HEK293 (cell line): ENCODE measurements around the gene MACROH2A2.

Source experiments
- CTCF ChIA-PET: fragments of 350-600 bp; formaldehyde crosslinking; extraction: SDS; loops from one replicate; lab custom pipeline; 2021; ENCODE audit warnings: antibody characterized with exemption; lab: Yijun Ruan, JAX
- POLR2A ChIA-PET: fragments of 300-600 bp; formaldehyde crosslinking; extraction: SDS; loops from one replicate; lab custom pipeline; 2020; ENCODE audit warnings: antibody characterized with exemption, inconsistent platforms; lab: Yijun Ruan, JAX
- H3K27ac ChIP-seq: fragments of 200-500 bp; sonication (Bioruptor generic); 2 replicates; pipeline ENCODE4 v1.5.1; 2014; ENCODE audit warnings: low read depth, low read length, control low read depth, inconsistent platforms; ENCODE audit errors: extremely low read depth
- H3K36me3 ChIP-seq, 2 experiments: fragments of 200-500 bp in 1 of 2; sonication (Bioruptor generic) in 1 of 2; 1 replicate in 1 of 2; 2 replicates in 1 of 2; pipeline ENCODE4 v1.5.1; 2014 to 2017; ENCODE audit warnings: inconsistent platforms in 2 of 2, low read length in 2 of 2; ENCODE audit not compliant: control insufficient read depth in 2 of 2, insufficient read depth in 1 of 2
- H3K4me1 ChIP-seq: fragments of 200-500 bp; sonication (Bioruptor generic); 2 replicates; pipeline ENCODE4 v1.5.1; 2014; ENCODE audit warnings: mild to moderate bottlenecking, low read length, inconsistent platforms; ENCODE audit not compliant: control insufficient read depth, insufficient read depth
- H3K4me3 ChIP-seq: 2 replicates; pipeline ENCODE4 v1.5.1; 2011; ENCODE audit warnings: low read depth, mild to moderate bottlenecking, control low read depth, low read length, moderate library complexity
- H3K9me3 ChIP-seq: fragments of 200-500 bp; sonication (Bioruptor generic); 2 replicates; pipeline ENCODE4 v1.5.1; 2014; ENCODE audit warnings: low read depth, low read length, inconsistent platforms; ENCODE audit not compliant: control insufficient read depth, insufficient read depth
- EGR2 ChIP-seq: fragments of 450-650 bp; formaldehyde crosslinking; IDR thresholded peaks from 2 replicates; pipeline ENCODE4 v1.5.1; 2016; ENCODE audit warnings: low read depth, missing biosample characterization, missing genetic modification characterization
- GFI1B ChIP-seq: fragments of 450-650 bp; formaldehyde crosslinking; IDR thresholded peaks from 2 replicates; pipeline ENCODE4 v1.5.1; 2016; ENCODE audit warnings: missing biosample characterization, missing genetic modification characterization
- KLF1 ChIP-seq: fragments of 450-650 bp; formaldehyde crosslinking; IDR thresholded peaks from 2 replicates; pipeline ENCODE4 v1.5.1; 2016; ENCODE audit warnings: missing biosample characterization, missing genetic modification characterization
- PRDM1 ChIP-seq: fragments of 450-650 bp; formaldehyde crosslinking; IDR thresholded peaks from 2 replicates; pipeline ENCODE4; 2016; ENCODE audit warnings: missing biosample characterization, missing genetic modification characterization
- PRDM6 ChIP-seq: fragments of 450-650 bp; formaldehyde crosslinking; IDR thresholded peaks from 2 replicates; pipeline ENCODE4 v1.5.1; 2017; ENCODE audit warnings: missing biosample characterization, missing genetic modification characterization
- SCRT1 ChIP-seq: fragments of 450-650 bp; formaldehyde crosslinking; IDR thresholded peaks from 2 replicates; pipeline ENCODE4 v1.5.1; 2016; ENCODE audit warnings: missing biosample characterization, missing genetic modification characterization, borderline replicate concordance
- SCRT2 ChIP-seq: fragments of 450-650 bp; formaldehyde crosslinking; IDR thresholded peaks from 2 replicates; pipeline ENCODE4 v1.5.1; 2016; ENCODE audit warnings: missing biosample characterization, missing genetic modification characterization
- ZBTB17 ChIP-seq: fragments of 450-650 bp; formaldehyde crosslinking; IDR thresholded peaks from 2 replicates; pipeline ENCODE4 v1.5.1; 2016; ENCODE audit warnings: missing biosample characterization, missing genetic modification characterization
- ZBTB7A ChIP-seq: fragments of 450-650 bp; formaldehyde crosslinking; IDR thresholded peaks from 2 replicates; pipeline ENCODE4 v1.5.1; 2016; ENCODE audit warnings: low read depth, missing biosample characterization, missing genetic modification characterization
- ZFHX2 ChIP-seq: fragments of 450-650 bp; formaldehyde crosslinking; conservative IDR thresholded peaks from 2 replicates; pipeline ENCODE4 v1.5.1; 2016; ENCODE audit warnings: missing biosample characterization, missing genetic modification characterization
- ZFP37 ChIP-seq: fragments of 450-650 bp; formaldehyde crosslinking; IDR thresholded peaks from 2 replicates; pipeline ENCODE4 v1.5.1; 2016; ENCODE audit warnings: missing biosample characterization, missing genetic modification characterization
- ZNF16 ChIP-seq: fragments of 450-650 bp; formaldehyde crosslinking; IDR thresholded peaks from 2 replicates; pipeline ENCODE4 v1.5.1; 2016; ENCODE audit warnings: low read depth, missing biosample characterization, missing genetic modification characterization
- ZNF169 ChIP-seq: fragments of 450-650 bp; formaldehyde crosslinking; IDR thresholded peaks from 2 replicates; pipeline ENCODE4 v1.5.1; 2016; ENCODE audit warnings: missing biosample characterization, missing genetic modification characterization
- ZNF362 ChIP-seq: fragments of 450-650 bp; formaldehyde crosslinking; IDR thresholded peaks from 2 replicates; pipeline ENCODE4 v1.5.1; 2016; ENCODE audit warnings: missing biosample characterization, missing genetic modification characterization
- ZNF560 ChIP-seq: fragments of 450-650 bp; formaldehyde crosslinking; IDR thresholded peaks from 2 replicates; pipeline ENCODE4 v1.5.1; 2017; ENCODE audit warnings: missing biosample characterization, missing genetic modification characterization, borderline replicate concordance
- ZNF596 ChIP-seq: fragments of 450-650 bp; IDR thresholded peaks from 2 replicates; pipeline ENCODE4 v1.5.0; 2018; ENCODE audit warnings: missing biosample characterization, mild to moderate bottlenecking, missing genetic modification characterization, moderate library complexity

Gene MACROH2A2

GRCh38 chr10:70135684-70136083, 83.0 kb downstream of the MACROH2A2 start:
- Histone ChIP-seq H3K4me1 (no peaks in the 10 kb centered on the region), H3K4me3 (no peak overlapping the region), H3K9me3 (no peaks in the 10 kb centered on the region), H3K36me3 (peaks cover 0 to 7% of the 10 kb centered on the region in 2 experiments; a peak in 1 of 3 replicates), H3K27ac (no peak overlapping the region)
- TF ChIP-seq GFI1B (tag by site-specific recombination), result no peak
- 0 out of 2 replicates have a peak, but pooled peaks have one; percentile 21 for TF ChIP-seq SCRT1 (tag by site-specific recombination)
- no peak for TF ChIP-seq ZNF169
- no peak for TF ChIP-seq ZNF16
- TF ChIP-seq SCRT2 (tag by site-specific recombination), result peak; percentile 87
- TF ChIP-seq ZNF362, result no peak
- TF ChIP-seq PRDM6, result no peak
- ChIA-PET CTCF (interaction anchor here (0.6 to 2.1 kb wide), 3 partner anchors 10 to 480 kb away, joined by 3 to 16 read pairs (median 4); partner anchors contain the start of gene TYSND1), POLR2A (interaction anchor here (2.2 kb wide), 1 partner anchor 11 kb away, joined by 19 read pairs; the partner anchor contains the start of gene TYSND1)

GRCh38 chr10:70137135-70137534, 84.5 kb downstream of the MACROH2A2 start:
- CTCF ChIA-PET, result interaction anchor here (2.1 kb wide), 1 partner anchor 9 kb away, joined by 16 read pairs; the partner anchor contains the start of gene TYSND1
- H3K36me3 ChIP-seq, result peaks cover 0 to 7% of the 10 kb centered on the region in 2 experiments; a peak in 1 of 3 replicates
- H3K4me1 ChIP-seq, result no peaks in the 10 kb centered on the region
- POLR2A ChIA-PET, result interaction anchor here (1.8 to 2.2 kb wide), 2 partner anchors 9 kb away, joined by 6 to 19 read pairs; partner anchors contain the start of gene TYSND1
- no peaks in the 10 kb centered on the region for H3K9me3 ChIP-seq
- H3K4me3 ChIP-seq, result no peak overlapping the region
- H3K27ac ChIP-seq, result no peak overlapping the region
- no peak for TF ChIP-seq ZNF362
- TF ChIP-seq KLF1, result peak; percentile 61
- TF ChIP-seq PRDM1, result no peak
- TF ChIP-seq ZFHX2 (tag by site-specific recombination), result peak; percentile 77
- peak; percentile 93 for TF ChIP-seq EGR2 (tag by site-specific recombination)

- TF ChIP-seq PRDM1, result no peak
- no peak for TF ChIP-seq ZNF596
- TF ChIP-seq ZNF560 (tag by site-specific recombination), result no peak
- TF ChIP-seq ZBTB7A, result no peak
- no peak for TF ChIP-seq ZNF169
- TF ChIP-seq ZBTB17 (tag by site-specific recombination), result no peak
- TF ChIP-seq ZFHX2 (tag by site-specific recombination), result peak; percentile 66
- TF ChIP-seq EGR2 (tag by site-specific recombination), result peak; percentile 79
- peak; percentile 58 for TF ChIP-seq KLF1
- TF ChIP-seq ZFP37, result no peak
- TF ChIP-seq, all 188 proteins: peak for 3
- ChIA-PET CTCF (interaction anchor here (0.6 to 5.2 kb wide), 4 partner anchors 9 to 150 kb away, joined by 3 to 15 read pairs (median 4); partner anchors contain the start of gene TYSND1), POLR2A (interaction anchor here (0.6 to 1.8 kb wide), 3 partner anchors 8 to 923 kb away, joined by 3 to 14 read pairs (median 6); partner anchors contain the start of genes SAR1A and TYSND1)
- Histone ChIP-seq H3K4me1 (no peaks in the 10 kb centered on the region), H3K9me3 (no peaks in the 10 kb centered on the region), H3K36me3 (peaks cover 0 to 7% of the 10 kb centered on the region in 2 experiments; a peak in 1 of 3 replicates), H3K4me3 (no peak overlapping the region), H3K27ac (no peak overlapping the region)
Measured at GRCh38 chr10:70137927-70138883, 85.6 kb downstream of the MACROH2A2 start.
